ENCODE measurements around the gene WDFY1. TPM values are rescaled to one million over a fixed set of nuclear protein-coding genes. Genes with fewer than 3 reads are reported as not detected.

The WDFY1 gene
- total RNA-seq, 1 experiment from 2014 or later = 88.7 TPM

DNA sequence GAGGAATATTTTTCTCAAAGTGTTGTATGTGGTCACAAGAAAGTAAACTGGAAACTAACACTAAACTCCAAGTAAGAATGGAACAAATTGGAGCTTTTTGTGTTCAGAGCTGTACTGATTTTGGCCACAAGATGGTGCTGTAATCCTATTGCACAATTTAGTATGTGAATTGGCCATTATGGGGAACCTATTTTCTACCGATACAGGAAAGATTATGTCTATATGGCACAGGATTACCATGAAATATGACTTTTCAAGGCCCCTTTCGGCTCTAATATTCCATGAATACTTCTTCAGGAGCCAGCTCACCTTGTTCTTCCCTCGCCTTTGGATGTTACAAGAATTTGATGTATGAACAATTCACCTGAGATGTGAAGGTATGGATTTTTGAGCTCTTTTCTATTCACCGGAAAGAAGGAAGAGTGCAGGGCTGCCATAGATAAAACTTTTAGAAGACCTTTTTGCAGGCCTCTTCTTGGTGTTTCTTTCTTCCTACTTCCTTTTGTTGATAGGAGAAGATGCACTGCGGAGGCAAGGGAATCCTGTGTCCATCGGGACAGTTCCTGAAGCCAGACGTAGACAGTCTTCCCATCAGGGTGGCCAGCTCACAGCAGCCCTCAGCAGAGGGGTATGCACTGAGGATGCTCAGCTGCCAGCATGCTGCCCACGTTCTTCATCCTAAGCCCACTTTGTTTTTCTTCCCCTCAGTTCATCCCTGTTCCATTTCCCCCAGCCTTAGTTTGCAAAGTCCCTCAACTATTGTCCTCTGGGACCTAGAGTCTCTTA lies 25.4 kb upstream of the WDFY1 start:
- CTCF ChIA-PET = interaction anchor here (0.9 to 2.4 kb wide), 13 partner anchors 9 to 479 kb away, joined by 3 to 20 read pairs (median 5); no protein-coding TSS in a partner anchor
- H3K4me3 ChIP-seq (ENCODE audit: low read depth, low read length, poor library complexity, severe bottlenecking) = no peak overlapping the region
- H3K9me3 ChIP-seq (ENCODE audit: low read depth, low read length, poor library complexity, severe bottlenecking) = no peaks in the 10 kb centered on the region
- peaks cover 28% of the 10 kb centered on the region for H3K4me1 ChIP-seq (ENCODE audit: insufficient read depth, low read length, poor library complexity, severe bottlenecking)
- peak; percentile 82 for DNase-seq (ENCODE audit: low spot score)
- BruUV-seq (replicated peaks) = no TSS peak
- no peaks in the 10 kb centered on the region for H3K27me3 ChIP-seq (replicated peaks; ENCODE audit: insufficient read depth, low read depth, low read length, poor library complexity)
- peaks cover 26% of the 10 kb centered on the region for H3K36me3 ChIP-seq (ENCODE audit: insufficient read depth, low read length, poor library complexity, severe bottlenecking)
- peak overlapping the region; percentile 19 for H3K27ac ChIP-seq (ENCODE audit: low read depth, low read length, poor library complexity, severe bottlenecking)
- TF ChIP-seq EZH2 (IDR thresholded peaks at IDR 0.05; ENCODE audit: borderline replicate concordance, low read depth, low read length, poor library complexity, severe bottlenecking) = no peak
- TF ChIP-seq, protein P1, sequence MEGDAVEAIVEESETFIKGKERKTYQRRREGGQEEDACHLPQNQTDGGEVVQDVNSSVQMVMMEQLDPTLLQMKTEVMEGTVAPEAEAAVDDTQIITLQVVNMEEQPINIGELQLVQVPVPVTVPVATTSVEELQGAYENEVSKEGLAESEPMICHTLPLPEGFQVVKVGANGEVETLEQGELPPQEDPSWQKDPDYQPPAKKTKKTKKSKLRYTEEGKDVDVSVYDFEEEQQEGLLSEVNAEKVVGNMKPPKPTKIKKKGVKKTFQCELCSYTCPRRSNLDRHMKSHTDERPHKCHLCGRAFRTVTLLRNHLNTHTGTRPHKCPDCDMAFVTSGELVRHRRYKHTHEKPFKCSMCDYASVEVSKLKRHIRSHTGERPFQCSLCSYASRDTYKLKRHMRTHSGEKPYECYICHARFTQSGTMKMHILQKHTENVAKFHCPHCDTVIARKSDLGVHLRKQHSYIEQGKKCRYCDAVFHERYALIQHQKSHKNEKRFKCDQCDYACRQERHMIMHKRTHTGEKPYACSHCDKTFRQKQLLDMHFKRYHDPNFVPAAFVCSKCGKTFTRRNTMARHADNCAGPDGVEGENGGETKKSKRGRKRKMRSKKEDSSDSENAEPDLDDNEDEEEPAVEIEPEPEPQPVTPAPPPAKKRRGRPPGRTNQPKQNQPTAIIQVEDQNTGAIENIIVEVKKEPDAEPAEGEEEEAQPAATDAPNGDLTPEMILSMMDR (conservative IDR thresholded peaks at IDR 0.05; ENCODE audit: low read depth, low read length) = peak; percentile 96
- intact Hi-C loops (cut with micrococcal nuclease; ENCODE audit: unreplicated experiment) = loop anchor here (1.0 to 10.0 kb wide), 5 partner anchors 166 to 684 kb away; no protein-coding TSS in a partner anchor
- POLR2A ChIA-PET (ENCODE audit: low non-redundant PET) = no interaction called here

DNA sequence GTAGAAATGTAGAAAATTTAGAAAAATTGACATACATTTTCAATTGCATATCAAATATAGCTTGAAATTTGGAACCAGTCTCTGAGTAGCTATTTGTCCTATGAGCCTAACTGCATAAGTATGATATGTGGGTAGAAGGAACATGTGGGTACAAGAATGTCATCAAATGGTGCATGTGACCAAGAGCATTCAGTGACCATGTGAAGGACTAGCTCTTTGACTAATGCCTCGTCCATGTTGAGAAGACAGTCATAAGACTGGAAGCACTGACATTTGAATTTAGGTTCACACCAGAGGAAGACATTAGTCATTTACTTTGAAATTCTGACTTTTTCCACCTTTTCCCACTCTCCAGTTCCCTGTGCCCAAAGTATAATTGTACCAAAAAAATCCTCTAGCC lies 24.7 kb upstream of the WDFY1 start:
- peaks cover 30% of the 10 kb centered on the region for H3K36me3 ChIP-seq (ENCODE audit: insufficient read depth, low read length, poor library complexity, severe bottlenecking)
- H3K27ac ChIP-seq (ENCODE audit: low read depth, low read length, poor library complexity, severe bottlenecking) = peak overlapping the region; percentile 15
- ChIA-PET CTCF (interaction anchor here (1.0 to 2.4 kb wide), 11 partner anchors 9 to 480 kb away, joined by 3 to 20 read pairs (median 5); no protein-coding TSS in a partner anchor), POLR2A (ENCODE audit: low non-redundant PET) (no interaction called here)
- H3K27me3 ChIP-seq (replicated peaks; ENCODE audit: insufficient read depth, low read depth, low read length, poor library complexity) = no peaks in the 10 kb centered on the region
- DNase-seq (ENCODE audit: low spot score) = no peak
- no peak overlapping the region for H3K4me3 ChIP-seq (ENCODE audit: low read depth, low read length, poor library complexity, severe bottlenecking)
- H3K4me1 ChIP-seq (ENCODE audit: insufficient read depth, low read length, poor library complexity, severe bottlenecking) = peaks cover 28% of the 10 kb centered on the region
- no peak for TF ChIP-seq EZH2 (IDR thresholded peaks at IDR 0.05; ENCODE audit: borderline replicate concordance, low read depth, low read length, poor library complexity, severe bottlenecking)
- TF ChIP-seq, protein P1 (conservative IDR thresholded peaks at IDR 0.05; ENCODE audit: low read depth, low read length) = no peak
- H3K9me3 ChIP-seq (ENCODE audit: low read depth, low read length, poor library complexity, severe bottlenecking) = no peaks in the 10 kb centered on the region
- intact Hi-C loops (cut with micrococcal nuclease; ENCODE audit: unreplicated experiment) = loop anchor here (1.0 to 10.0 kb wide), 5 partner anchors 167 to 685 kb away; no protein-coding TSS in a partner anchor
- no TSS peak for BruUV-seq (replicated peaks)

DNA sequence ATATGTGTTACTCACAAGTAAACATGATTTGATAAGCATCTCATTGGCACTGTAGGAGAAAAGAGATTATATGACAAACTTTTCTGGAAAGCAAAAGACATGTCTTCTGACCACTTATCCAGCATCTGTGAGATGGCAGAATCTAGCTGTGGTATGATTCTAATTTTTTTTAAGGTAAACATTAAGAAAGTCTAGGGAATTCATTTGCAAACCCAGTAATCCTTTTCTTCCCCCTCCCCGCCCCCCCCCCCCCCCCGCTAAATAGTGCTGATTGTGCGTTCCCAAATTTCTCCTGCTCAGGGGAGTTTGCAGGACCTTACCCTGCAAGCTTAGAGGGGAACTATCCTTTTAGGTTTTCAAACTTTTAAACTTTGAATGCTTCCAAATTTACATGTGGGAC lies 24.2 kb upstream of the WDFY1 start:
- H3K36me3 ChIP-seq (ENCODE audit: insufficient read depth, low read length, poor library complexity, severe bottlenecking) = peaks cover 35% of the 10 kb centered on the region
- H3K27ac ChIP-seq (ENCODE audit: low read depth, low read length, poor library complexity, severe bottlenecking) = no peak overlapping the region
- no peaks in the 10 kb centered on the region for H3K27me3 ChIP-seq (replicated peaks; ENCODE audit: insufficient read depth, low read depth, low read length, poor library complexity)
- H3K4me1 ChIP-seq (ENCODE audit: insufficient read depth, low read length, poor library complexity, severe bottlenecking) = peaks cover 33% of the 10 kb centered on the region
- no peak for TF ChIP-seq EZH2 (IDR thresholded peaks at IDR 0.05; ENCODE audit: borderline replicate concordance, low read depth, low read length, poor library complexity, severe bottlenecking)
- TF ChIP-seq, protein P1 (conservative IDR thresholded peaks at IDR 0.05; ENCODE audit: low read depth, low read length) = no peak
- POLR2A ChIA-PET (ENCODE audit: low non-redundant PET) = no interaction called here
- CTCF ChIA-PET = interaction anchor here (1.7 to 2.1 kb wide), 5 partner anchors 8 to 480 kb away, joined by 5 to 20 read pairs (median 6); no protein-coding TSS in a partner anchor
- no TSS peak for BruUV-seq (replicated peaks)
- H3K9me3 ChIP-seq (ENCODE audit: low read depth, low read length, poor library complexity, severe bottlenecking) = no peaks in the 10 kb centered on the region
- no peak for DNase-seq (ENCODE audit: low spot score)
- intact Hi-C loops (cut with micrococcal nuclease; ENCODE audit: unreplicated experiment) = no loop called here
- H3K4me3 ChIP-seq (ENCODE audit: low read depth, low read length, poor library complexity, severe bottlenecking) = no peak overlapping the region

All from A673 (cell line).